Prostate gland (tissue), 2 donors: ENCODE data around the gene CARS2.

Source experiments
- POLR2A ChIP-seq: fragments of 450-650 bp; IDR thresholded peaks from one replicate; pipeline ENCODE4 v1.6.1; 2016; ENCODE audit warnings: antibody characterized with exemption, mild to moderate bottlenecking
- POLR2AphosphoS5 ChIP-seq: sonication (generic); formaldehyde crosslinking; IDR thresholded peaks from one replicate; pipeline ENCODE4 v1.6.1; 2017; ENCODE audit warnings: antibody characterized with exemption
- TF ChIP-seq, protein P1 (sequence below), 4 experiments: fragments of 200-600 bp in 2 of 4; fragments of 450-650 bp in 2 of 4; sonication (generic) in 2 of 4; IDR thresholded peaks; 1 replicate in 3 of 4; 2 replicates in 1 of 4; pipeline ENCODE4 v1.5.1; 2016 to 2019; ENCODE audit warnings: antibody characterized with exemption in 4 of 4, mild to moderate bottlenecking in 2 of 4, moderate library complexity in 2 of 4

DNA sequence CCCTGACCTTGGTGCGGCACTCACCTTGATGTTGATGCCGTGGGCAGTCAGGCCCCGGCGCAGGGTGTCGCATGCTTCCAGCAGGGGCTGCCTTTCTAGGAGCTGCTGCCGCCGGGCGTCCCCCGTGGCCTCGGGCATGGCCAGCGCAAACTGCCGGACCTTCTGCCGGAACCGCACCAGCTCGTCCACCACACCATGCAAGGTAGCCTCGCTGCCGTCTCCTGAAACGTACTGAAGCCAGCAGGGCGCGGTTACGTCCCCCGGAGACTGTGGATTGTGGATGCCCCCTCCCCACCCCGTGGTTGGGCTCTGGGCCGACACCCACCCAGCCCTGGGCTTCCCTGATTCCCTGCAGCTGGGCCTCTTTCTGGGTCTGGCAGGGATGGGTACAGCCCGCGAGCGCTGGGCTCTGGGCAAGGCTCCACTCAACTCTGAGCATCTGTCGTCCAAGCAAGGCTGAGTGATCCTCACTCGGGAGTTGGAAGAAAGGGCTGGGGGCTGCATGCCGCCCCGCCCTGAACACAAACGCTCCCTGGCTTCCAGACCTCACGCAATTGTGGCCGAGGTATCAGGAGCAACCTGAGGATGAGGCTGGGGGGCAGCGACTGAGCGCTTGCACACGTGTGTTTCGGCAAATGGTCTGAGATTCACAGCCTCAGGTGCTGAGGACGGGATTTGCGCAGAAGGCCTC lies 63.5 kb downstream of the CARS2 start:
- TF ChIP-seq, protein P1, sequence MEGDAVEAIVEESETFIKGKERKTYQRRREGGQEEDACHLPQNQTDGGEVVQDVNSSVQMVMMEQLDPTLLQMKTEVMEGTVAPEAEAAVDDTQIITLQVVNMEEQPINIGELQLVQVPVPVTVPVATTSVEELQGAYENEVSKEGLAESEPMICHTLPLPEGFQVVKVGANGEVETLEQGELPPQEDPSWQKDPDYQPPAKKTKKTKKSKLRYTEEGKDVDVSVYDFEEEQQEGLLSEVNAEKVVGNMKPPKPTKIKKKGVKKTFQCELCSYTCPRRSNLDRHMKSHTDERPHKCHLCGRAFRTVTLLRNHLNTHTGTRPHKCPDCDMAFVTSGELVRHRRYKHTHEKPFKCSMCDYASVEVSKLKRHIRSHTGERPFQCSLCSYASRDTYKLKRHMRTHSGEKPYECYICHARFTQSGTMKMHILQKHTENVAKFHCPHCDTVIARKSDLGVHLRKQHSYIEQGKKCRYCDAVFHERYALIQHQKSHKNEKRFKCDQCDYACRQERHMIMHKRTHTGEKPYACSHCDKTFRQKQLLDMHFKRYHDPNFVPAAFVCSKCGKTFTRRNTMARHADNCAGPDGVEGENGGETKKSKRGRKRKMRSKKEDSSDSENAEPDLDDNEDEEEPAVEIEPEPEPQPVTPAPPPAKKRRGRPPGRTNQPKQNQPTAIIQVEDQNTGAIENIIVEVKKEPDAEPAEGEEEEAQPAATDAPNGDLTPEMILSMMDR (IDR thresholded peaks at IDR 0.05): no peak
- TF ChIP-seq POLR2A: no peak
- no peak for TF ChIP-seq POLR2AphosphoS5
